Common myeloid progenitor, CD34-positive (primary cell): ENCODE data around the gene DDX56. TPM values are rescaled to one million over a fixed set of nuclear protein-coding genes. Genes with fewer than 3 reads are reported as not detected.

Experiments
- CTCF ChIA-PET: fragments of 350-600 bp; sonication (Branson Sonifier 250); formaldehyde crosslinking; loops from one replicate; lab custom pipeline; 2021; ENCODE audit warnings: antibody characterized with exemption; lab: Charles Lee
- POLR2A ChIA-PET: fragments of 350-600 bp; sonication (Branson Sonifier 250); formaldehyde crosslinking; loops from one replicate; lab custom pipeline; 2021; ENCODE audit warnings: antibody characterized with exemption; lab: Charles Lee
- DNase-seq, 3 donors: peaks; one replicate each; pipeline versions ENCODE4 v3.0.0 to v3.0.0-alpha.2; 2013
- H3K27ac ChIP-seq, 2 experiments: 1 replicate in 1 of 2; 2 replicates in 1 of 2; pipeline ENCODE4 v1.7.0; 2013; ENCODE audit warnings: inconsistent platforms in 2 of 2, low read length in 2 of 2, mild to moderate bottlenecking in 2 of 2, low read depth in 1 of 2, moderate library complexity in 1 of 2; ENCODE audit not compliant: severe bottlenecking in 2 of 2, insufficient read depth in 1 of 2, poor library complexity in 1 of 2
- H3K27me3 ChIP-seq, 5 experiments: replicated peaks in 2 of 5; 1 replicate in 3 of 5; 2 replicates in 2 of 5; pipeline versions ENCODE4 v1.6.1 to v1.7.0; 2013; ENCODE audit warnings: low read length in 4 of 5, mild to moderate bottlenecking in 2 of 5, moderate library complexity in 2 of 5, inconsistent platforms in 1 of 5; ENCODE audit not compliant: insufficient read depth in 5 of 5, control insufficient read depth in 4 of 5
- H3K36me3 ChIP-seq, 4 experiments: 1 replicate in 2 of 4; 2 replicates in 2 of 4; pipeline versions ENCODE4 v1.6.1 to v1.7.0; 2013; ENCODE audit warnings: low read length in 3 of 4, control low read depth in 1 of 4, mild to moderate bottlenecking in 1 of 4; ENCODE audit not compliant: control insufficient read depth in 4 of 4, insufficient read depth in 4 of 4
- H3K4me1 ChIP-seq, 4 experiments: 1 replicate in 3 of 4; 2 replicates in 1 of 4; pipeline versions ENCODE4 v1.6.1 to v1.7.1; 2013; ENCODE audit warnings: low read length in 3 of 4, mild to moderate bottlenecking in 3 of 4, control low read depth in 1 of 4, inconsistent platforms in 1 of 4, moderate library complexity in 1 of 4; ENCODE audit not compliant: control insufficient read depth in 4 of 4, insufficient read depth in 4 of 4; ENCODE audit errors: control extremely low read depth in 1 of 4
- H3K4me3 ChIP-seq, 7 experiments: 1 replicate in 4 of 7; 2 replicates in 3 of 7; pipeline versions ENCODE4 v1.5.1 to v1.7.0; 2013; ENCODE audit warnings: mild to moderate bottlenecking in 7 of 7, low read length in 6 of 7, moderate library complexity in 6 of 7, inconsistent platforms in 2 of 7, low read depth in 2 of 7, control low read depth in 1 of 7; ENCODE audit not compliant: insufficient read depth in 4 of 7, control insufficient read depth in 1 of 7; ENCODE audit errors: extremely low read depth in 1 of 7
- H3K9me3 ChIP-seq, 5 experiments: 1 replicate in 4 of 5; 2 replicates in 1 of 5; pipeline versions ENCODE4 v1.6.1 to v1.7.1; 2013; ENCODE audit warnings: low read length in 4 of 5, mild to moderate bottlenecking in 2 of 5, inconsistent platforms in 1 of 5, low read depth in 1 of 5, moderate library complexity in 1 of 5; ENCODE audit not compliant: control insufficient read depth in 4 of 5, insufficient read depth in 2 of 5; ENCODE audit errors: control extremely low read depth in 1 of 5
- WGBS: methylation state at CpG from one replicate; pipeline ENCODE4 v1.1.5; 2013; ENCODE audit not compliant: insufficient coverage; 5-methylcytosine and 5-hydroxymethylcytosine counted together
- polyA plus RNA-seq: library from polyadenylated mRNA; unstranded; fragments of 120-200 nt; gene quantifications from one replicate; pipeline ENCODE4 v1.2.1, GENCODE V29; 2013

DDX56 gene, protein sequence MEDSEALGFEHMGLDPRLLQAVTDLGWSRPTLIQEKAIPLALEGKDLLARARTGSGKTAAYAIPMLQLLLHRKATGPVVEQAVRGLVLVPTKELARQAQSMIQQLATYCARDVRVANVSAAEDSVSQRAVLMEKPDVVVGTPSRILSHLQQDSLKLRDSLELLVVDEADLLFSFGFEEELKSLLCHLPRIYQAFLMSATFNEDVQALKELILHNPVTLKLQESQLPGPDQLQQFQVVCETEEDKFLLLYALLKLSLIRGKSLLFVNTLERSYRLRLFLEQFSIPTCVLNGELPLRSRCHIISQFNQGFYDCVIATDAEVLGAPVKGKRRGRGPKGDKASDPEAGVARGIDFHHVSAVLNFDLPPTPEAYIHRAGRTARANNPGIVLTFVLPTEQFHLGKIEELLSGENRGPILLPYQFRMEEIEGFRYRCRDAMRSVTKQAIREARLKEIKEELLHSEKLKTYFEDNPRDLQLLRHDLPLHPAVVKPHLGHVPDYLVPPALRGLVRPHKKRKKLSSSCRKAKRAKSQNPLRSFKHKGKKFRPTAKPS
- polyA plus RNA-seq: 53.5 TPM

DNA sequence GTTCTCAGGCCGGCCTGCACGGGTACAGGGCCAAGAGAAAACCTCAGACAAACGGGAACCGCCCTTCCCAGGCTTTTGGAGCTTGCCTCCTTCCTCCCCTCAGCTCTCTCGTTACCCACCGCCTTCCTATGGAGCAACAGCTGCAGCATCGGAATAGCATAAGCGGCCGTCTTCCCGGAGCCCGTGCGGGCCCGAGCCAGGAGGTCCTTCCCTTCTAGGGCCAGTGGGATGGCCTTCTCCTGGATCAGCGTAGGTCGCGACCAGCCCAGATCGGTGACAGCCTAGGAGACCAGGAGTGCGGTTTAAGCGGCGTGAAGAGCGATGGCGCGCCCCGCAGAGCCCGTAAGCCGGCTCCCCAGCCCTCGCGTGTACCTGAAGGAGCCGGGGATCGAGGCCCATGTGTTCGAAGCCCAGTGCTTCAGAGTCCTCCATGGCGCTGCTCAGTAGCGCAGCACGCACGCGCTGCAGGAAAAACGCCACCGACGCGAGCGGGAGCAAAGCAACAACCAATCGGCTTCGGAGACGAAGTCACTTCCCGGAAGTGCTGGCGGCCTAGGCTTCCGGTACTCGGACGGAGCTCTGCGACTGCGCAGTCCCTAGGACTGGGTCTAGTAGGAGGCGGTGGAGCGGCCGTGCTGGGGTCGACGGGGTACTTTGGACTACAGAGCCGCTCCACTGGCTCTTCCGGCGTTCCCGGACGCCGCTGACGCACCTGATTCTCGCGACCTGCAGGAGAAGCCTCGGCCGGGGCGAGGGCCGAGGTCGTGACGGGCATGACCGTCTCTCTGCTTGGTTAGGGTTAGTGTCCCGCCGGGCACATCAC is at the start of gene DDX56:
Gene DDX56, minus strand, starts transcription at position 445 of the 823 bp plus-strand sequence. Its CDS starts 13 bp downstream, at position 432.
- peak; percentile 90 to 94 (median 93) for DNase-seq
- POLR2A ChIA-PET: interaction anchor here (1.0 kb wide), 1 partner anchor 8 kb away, joined by 3 read pairs; the partner anchor contains the start of gene TMED4

DNA sequence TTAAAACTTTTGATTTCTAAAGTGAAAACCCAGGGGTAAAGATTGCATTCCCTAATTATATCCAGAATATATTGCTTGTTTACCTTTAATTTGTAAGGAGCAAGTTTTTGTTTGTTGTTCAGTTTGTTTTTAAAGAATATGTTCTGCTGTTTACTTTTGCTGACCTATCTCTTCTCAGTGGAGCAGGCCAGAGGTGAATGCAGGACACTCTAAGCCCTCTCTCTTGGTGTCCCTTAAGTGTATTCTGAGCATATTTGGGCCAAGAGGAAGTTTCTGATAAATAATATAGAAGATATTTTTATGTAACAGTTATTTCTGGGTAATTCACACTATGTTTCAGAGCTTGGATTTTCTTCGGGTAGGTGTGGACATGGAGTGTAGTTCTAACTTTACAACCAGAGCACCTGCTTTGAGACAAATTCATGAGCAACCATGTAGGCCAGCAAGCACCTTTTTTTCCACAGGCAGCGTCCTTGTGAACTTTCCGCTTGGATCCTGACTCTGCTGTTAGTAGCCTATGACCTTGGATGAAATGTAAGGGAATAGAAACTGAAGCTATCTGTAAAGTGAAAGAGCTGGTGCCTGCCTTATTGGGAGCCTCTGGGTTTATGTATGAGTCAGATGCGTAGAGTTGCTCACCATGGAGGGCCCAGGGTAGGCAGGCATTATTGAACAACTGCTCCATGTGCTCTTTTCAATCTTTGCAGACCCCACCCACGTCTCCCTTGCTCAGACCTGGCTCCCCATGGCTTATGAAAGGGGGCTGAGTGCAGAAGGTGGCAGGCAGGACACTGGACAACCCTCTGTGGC is 48.8 kb upstream of the DDX56 start:
- H3K9me3 ChIP-seq: no peaks in the 10 kb centered on the region
- DNase-seq: no peak
- no peaks in the 10 kb centered on the region for H3K27me3 ChIP-seq
- peaks cover 9 to 38% (median 20%) of the 10 kb centered on the region in 4 experiments for H3K36me3 ChIP-seq
- CTCF ChIA-PET: interaction anchor here (0.9 kb wide), 1 partner anchor 9 kb away, joined by 3 read pairs; no protein-coding TSS in a partner anchor
- POLR2A ChIA-PET: no interaction called here
- H3K4me1 ChIP-seq: no peaks in the 10 kb centered on the region
- WGBS: 100% methylated on average over 5 of the region's 5 CpGs
- H3K4me3 ChIP-seq: no peak overlapping the region
- no peak overlapping the region for H3K27ac ChIP-seq

More for the DNA sequence above, at the start of gene DDX56:
- whole genome bisulfite sequencing: under 1% methylated on average over 69 of the region's 74 CpGs
- Histone ChIP-seq H3K36me3 (peaks cover 18 to 57% (median 44%) of the 10 kb centered on the region in 4 experiments), H3K4me3 (peak within 1 kb of the TSS; percentile 48 to 95 (median 92)), H3K27me3 (no peaks in the 10 kb centered on the region), H3K27ac (peak within 1 kb of the TSS; percentile 68 to 91), H3K4me1 (peaks cover 0 to 28% (median 23%) of the 10 kb centered on the region in 4 experiments), H3K9me3 (no peaks in the 10 kb centered on the region)
- CTCF ChIA-PET: interaction anchor here (0.6 to 7.1 kb wide), 5 partner anchors 9 to 563 kb away, joined by 3 to 41 read pairs (median 4); partner anchors contain the start of gene TMED4

DNA sequence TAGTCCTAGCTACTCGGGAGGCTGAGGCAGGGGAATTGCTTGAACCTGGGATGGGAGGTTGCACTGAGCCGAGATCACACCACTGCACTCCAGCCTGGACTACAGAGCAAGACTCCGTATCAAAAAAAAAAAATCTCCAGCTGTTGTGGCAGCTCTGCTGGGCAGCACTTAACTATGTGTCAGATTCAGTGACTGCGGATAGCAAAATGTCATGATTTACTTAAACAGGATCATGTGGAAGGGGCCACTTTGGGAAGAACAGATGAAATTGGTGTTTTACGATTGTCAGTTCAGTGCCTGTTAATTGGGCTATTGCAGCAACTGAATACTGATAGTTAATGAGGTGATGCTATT is 48.0 kb upstream of the DDX56 start:
- no peaks in the 10 kb centered on the region for H3K27me3 ChIP-seq
- no peaks in the 10 kb centered on the region for H3K9me3 ChIP-seq
- WGBS: 95% methylated on average over 4 of the region's 5 CpGs
- ChIA-PET CTCF (interaction anchor here (1.3 kb wide), 1 partner anchor 46 kb away, joined by 3 read pairs; no protein-coding TSS in a partner anchor), POLR2A (no interaction called here)
- no peak overlapping the region for H3K4me3 ChIP-seq
- DNase-seq: no peak
- no peaks in the 10 kb centered on the region for H3K4me1 ChIP-seq
- peaks cover 9 to 37% (median 19%) of the 10 kb centered on the region in 4 experiments for H3K36me3 ChIP-seq
- H3K27ac ChIP-seq: no peak overlapping the region

DNA sequence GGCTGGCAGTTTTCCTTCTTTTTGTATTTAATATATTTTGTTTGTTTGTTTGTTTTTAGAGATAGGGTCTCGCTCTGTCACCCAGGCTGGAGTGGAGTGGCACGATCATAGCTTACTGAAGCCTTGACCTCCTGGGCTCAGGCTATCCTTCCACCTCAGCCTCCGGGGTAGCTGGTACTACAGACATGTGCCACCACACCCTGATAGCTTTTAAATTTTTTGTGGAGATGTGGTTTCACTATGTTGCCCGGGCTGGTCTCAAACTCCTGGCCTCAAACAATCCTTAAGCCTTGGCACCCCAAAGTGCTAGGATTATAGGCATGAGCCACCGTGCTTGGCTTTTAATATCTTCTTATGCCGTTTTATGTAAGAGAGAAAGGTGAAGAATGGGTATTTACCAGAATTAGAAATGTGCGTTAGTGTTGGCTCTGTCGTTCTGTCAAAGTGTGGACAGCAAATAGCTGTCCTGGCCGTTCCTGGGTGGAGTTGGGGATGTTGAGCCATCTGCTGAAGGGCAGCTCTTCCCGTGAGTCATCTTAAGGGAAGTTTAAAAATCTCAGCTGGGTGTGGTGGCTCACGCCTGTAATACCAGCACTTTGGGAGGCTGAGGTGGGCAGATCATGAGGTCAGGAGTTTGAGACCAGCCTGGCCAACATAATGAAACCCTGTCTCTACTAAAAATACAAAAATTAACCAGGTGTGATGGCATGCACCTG is 47.5 kb upstream of the DDX56 start:
- 100% methylated on average over 9 of the region's 11 CpGs for WGBS
- Histone ChIP-seq H3K36me3 (peaks cover 5 to 32% (median 15%) of the 10 kb centered on the region in 4 experiments), H3K4me3 (no peak overlapping the region), H3K27ac (no peak overlapping the region), H3K9me3 (no peaks in the 10 kb centered on the region), H3K27me3 (no peaks in the 10 kb centered on the region), H3K4me1 (no peaks in the 10 kb centered on the region)
- POLR2A ChIA-PET: no interaction called here
- CTCF ChIA-PET: interaction anchor here (1.3 kb wide), 3 partner anchors 13 to 352 kb away, joined by 3 to 4 read pairs (median 3); no protein-coding TSS in a partner anchor
- no peak for DNase-seq

DNA sequence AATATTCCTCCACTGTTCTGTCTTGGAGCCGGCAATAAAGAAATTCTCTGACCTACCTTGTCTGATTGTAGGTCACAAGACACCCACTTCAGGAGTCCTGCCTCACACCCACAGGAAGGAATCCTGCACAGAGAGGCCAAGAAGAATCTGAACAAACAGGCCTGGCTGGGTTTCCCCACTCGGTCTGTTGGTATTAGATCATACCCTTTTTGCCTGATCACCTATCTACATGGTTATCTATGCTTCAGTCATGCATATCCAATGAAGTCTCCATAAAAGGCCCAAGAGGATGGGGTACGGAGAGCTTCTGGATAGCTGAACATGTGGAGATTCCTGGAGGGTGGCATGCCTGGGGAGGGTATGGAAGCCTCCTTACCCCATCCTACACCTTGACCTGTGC is 45.0 kb upstream of the DDX56 start:
- H3K27me3 ChIP-seq: no peaks in the 10 kb centered on the region
- WGBS: 86% methylated on average over 2 of the region's 3 CpGs
- DNase-seq: no peak
- ChIA-PET CTCF (interaction anchor here (0.8 kb wide), 1 partner anchor 13 kb away, joined by 4 read pairs; no protein-coding TSS in a partner anchor), POLR2A (no interaction called here)
- no peaks in the 10 kb centered on the region for H3K9me3 ChIP-seq
- H3K36me3 ChIP-seq: peaks cover 0 to 14% (median 3%) of the 10 kb centered on the region in 4 experiments
- peak overlapping the region in 1 of 2 experiments; percentile 17 for H3K27ac ChIP-seq
- H3K4me1 ChIP-seq: peaks cover 7 to 13% (median 10%) of the 10 kb centered on the region in 4 experiments
- H3K4me3 ChIP-seq: no peak overlapping the region

DNA sequence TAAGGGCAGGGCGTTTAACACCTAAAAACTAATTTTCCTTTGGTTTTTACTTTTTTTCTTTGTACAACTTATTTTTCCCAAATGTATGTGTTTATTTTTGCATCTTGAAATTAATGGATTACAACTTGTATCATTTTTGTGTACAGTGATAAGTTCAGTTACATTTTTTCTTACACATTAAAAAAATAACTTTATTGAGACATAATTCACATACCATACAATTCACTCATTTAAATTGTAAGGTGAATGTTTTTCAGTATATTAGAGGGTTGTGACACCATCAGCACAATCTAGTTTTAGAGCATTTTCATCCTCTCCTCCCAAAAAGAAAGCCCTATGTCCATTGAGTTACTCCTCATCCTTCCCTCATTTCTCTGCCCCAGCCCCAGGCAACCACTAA is 44.3 kb upstream of the DDX56 start:
- Histone ChIP-seq H3K27me3 (no peaks in the 10 kb centered on the region), H3K9me3 (no peaks in the 10 kb centered on the region), H3K4me3 (no peak overlapping the region), H3K4me1 (peaks cover 7 to 13% (median 10%) of the 10 kb centered on the region in 4 experiments), H3K27ac (no peak overlapping the region), H3K36me3 (peaks cover 0 to 13% (median 3%) of the 10 kb centered on the region in 4 experiments)
- WGBS: no CpG with 5 or more reads among the region's 1 CpG
- DNase-seq: no peak
- ChIA-PET POLR2A (no interaction called here), CTCF (interaction anchor here (0.7 kb wide), 1 partner anchor 70 kb away, joined by 3 read pairs; no protein-coding TSS in a partner anchor)
